ENCODE results near the gene ENOX1. TPM values are rescaled to one million over a fixed set of nuclear protein-coding genes. Genes with fewer than 3 reads are reported as not detected.

Gene ENOX1
- total and polyA plus RNA-seq, 2 of the 8 experiments (the other 6 are each of a cell fraction or from before 2014, with no cell fraction given) = 0.23 to 0.37 TPM

GRCh38 chr13:43574605-43575004 is 212.2 kb downstream of the ENOX1 start:
- Histone ChIP-seq H3K36me3 (ENCODE audit: control insufficient read depth in 2 of 4, insufficient read depth in 4 of 4, low read length in 3 of 4) (no peaks in the 10 kb centered on the region), H3K79me2 (ENCODE audit: control insufficient read depth in 1 of 2, insufficient read depth in 2 of 2, low read length in 2 of 2) (no peaks in the 10 kb centered on the region), H3K18ac (ENCODE audit: extremely low read depth, low read length) (no peak overlapping the region), H3K4me1 (replicated peaks in 1 of 4; ENCODE audit: control insufficient read depth in 3 of 4, insufficient read depth in 4 of 4, low read length in 3 of 4) (no peaks in the 10 kb centered on the region; a peak in 1 of 7 replicates), H3K23ac (ENCODE audit: insufficient read length) (no peak overlapping the region), H3K56ac (replicated peaks; ENCODE audit: insufficient read length, low read depth, low read length) (no peak overlapping the region), H2BK12ac (ENCODE audit: low read depth, low read length) (no peak overlapping the region), H4K20me1 (replicated peaks in 1 of 2; ENCODE audit: control insufficient read depth in 1 of 2, insufficient read depth in 2 of 2, low read length in 2 of 2) (no peaks in the 10 kb centered on the region), H3K27ac (ENCODE audit: low read depth, low read length) (no peak overlapping the region), H3K79me1 (ENCODE audit: low read depth, low read length) (no peaks in the 10 kb centered on the region), H4K91ac (replicated peaks; ENCODE audit: insufficient read length, low read length) (no peak overlapping the region), H3K23me2 (ENCODE audit: low read depth, low read length) (no peaks in the 10 kb centered on the region), H2BK120ac (replicated peaks; ENCODE audit: low read depth, low read length) (no peak overlapping the region), H4K5ac (ENCODE audit: insufficient read length, low read depth, low read length) (no peak overlapping the region), H2BK20ac (ENCODE audit: low read length) (no peak overlapping the region), H2BK15ac (ENCODE audit: low read length) (no peak overlapping the region), H2BK5ac (ENCODE audit: low read depth, low read length) (no peak overlapping the region), H2AK5ac (ENCODE audit: low read depth, low read length) (no peak overlapping the region), H2AFZ (ENCODE audit: low read length) (no peak overlapping the region), H3K27me3 (replicated peaks in 1 of 4; ENCODE audit: control insufficient read depth in 3 of 4, extremely low read depth in 1 of 4, insufficient read depth in 3 of 4, low read length in 3 of 4) (no peaks in the 10 kb centered on the region), H3K4me3 (ENCODE audit: extremely low read depth in 1 of 4, insufficient read depth in 2 of 4, low read depth in 3 of 4, low read length in 4 of 4) (no peak overlapping the region), H3K9ac (replicated peaks in 1 of 4; ENCODE audit: extremely low read depth in 1 of 4, low read depth in 3 of 4, low read length in 3 of 4) (no peak overlapping the region), H3K9me3 (ENCODE audit: insufficient read depth in 2 of 2, low read depth in 1 of 2, low read length in 1 of 2) (no peaks in the 10 kb centered on the region), H3K4me2 (ENCODE audit: insufficient read depth in 1 of 2, low read depth in 2 of 2, low read length in 2 of 2) (no peak overlapping the region), H3K4ac (replicated peaks; ENCODE audit: insufficient read length, low read depth, low read length) (no peak overlapping the region), H4K8ac (ENCODE audit: extremely low read depth, insufficient read depth, low read length) (no peak overlapping the region), H3K14ac (ENCODE audit: insufficient read length) (no peak overlapping the region)
- DNase-seq (ENCODE audit: low read depth in 1 of 2, low spot score in 2 of 2) (no peak), FAIRE-seq (no peak)
- ChIA-PET CTCF (ENCODE audit: partially characterized antibody) (no interaction called here), POLR2A (ENCODE audit: partially characterized antibody) (no interaction called here)
- 92% methylated on average over 4 of the region's 4 CpGs; no CpG with 5 or more reads in 1 of the 2 experiments for WGBS, 2 experiments (ENCODE audit: extremely low coverage in 1 of 2, insufficient coverage in 1 of 2, insufficient read length in 1 of 2, insufficient replicate concordance in 2 of 2, low coverage in 1 of 2, low lambda C conversion rate in 2 of 2, missing lambda C conversion rate in 1 of 2)
- TF ChIP-seq RBBP5 (IDR thresholded peaks at IDR 0.05; ENCODE audit: borderline replicate concordance, low read depth, low read length) (no peak), CBX5 (IDR thresholded peaks at IDR 0.05; ENCODE audit: low read depth, low read length) (no peak), USF2 (IDR thresholded peaks at IDR 0.05; ENCODE audit: low read length) (no peak), EGR1 (IDR thresholded peaks at IDR 0.05; ENCODE audit: borderline replicate concordance, low read depth, low read length) (no peak), NANOG (IDR thresholded peaks at IDR 0.05; ENCODE audit: insufficient read depth, low read depth, low read length, poor library complexity, severe bottlenecking) (no peak), POU5F1 (IDR thresholded peaks at IDR 0.05; ENCODE audit: low read depth, low read length) (no peak), HDAC2 (IDR thresholded peaks at IDR 0.05; ENCODE audit: borderline replicate concordance in 1 of 2, low read depth in 2 of 2, low read length in 2 of 2) (no peak), BACH1 (IDR thresholded peaks at IDR 0.05; ENCODE audit: low read length) (no peak), TAF7 (optimal IDR thresholded peaks at IDR 0.05; ENCODE audit: borderline replicate concordance, low read depth, low read length) (no peak), E2F6 (IDR thresholded peaks at IDR 0.05) (no peak)

Data from H1 (cell line).